ENCODE measurements around the gene NXN.

GRCh38 chr17:773016-773415, 206.6 kb downstream of the NXN start:
- no peak for TF ChIP-seq RAD21 (IDR thresholded peaks at IDR 0.05; ENCODE audit: low read length)
- no peak for TF ChIP-seq TCF12 (IDR thresholded peaks at IDR 0.05)
- TF ChIP-seq CHD2 (IDR thresholded peaks at IDR 0.05; ENCODE audit: low read length, partially characterized antibody): no peak
- TF ChIP-seq FOXM1 (IDR thresholded peaks at IDR 0.05; ENCODE audit: low read depth): no peak
- no peak for TF ChIP-seq CTCF (IDR thresholded peaks at IDR 0.05)
- TF ChIP-seq TAF1 (IDR thresholded peaks at IDR 0.05; ENCODE audit: borderline replicate concordance, low read depth, low read length): no peak
- TF ChIP-seq YY1 (IDR thresholded peaks at IDR 0.05; ENCODE audit: low read depth): no peak
- no peak for TF ChIP-seq GABPA (IDR thresholded peaks at IDR 0.05; ENCODE audit: low read depth)
- TF ChIP-seq ZBTB33 (IDR thresholded peaks at IDR 0.05; ENCODE audit: borderline replicate concordance, low read depth): no peak
- TF ChIP-seq SMC3 (IDR thresholded peaks at IDR 0.05; ENCODE audit: low read depth, low read length): no peak
- no peak for TF ChIP-seq POLR2AphosphoS5 (IDR thresholded peaks at IDR 0.05; ENCODE audit: low read depth, low read length)
- TF ChIP-seq MEF2A (IDR thresholded peaks at IDR 0.05; ENCODE audit: borderline replicate concordance, low read depth): no peak
- no peak for TF ChIP-seq EZH2phosphoT487 (IDR thresholded peaks at IDR 0.05; ENCODE audit: borderline replicate concordance, low read depth)
